Astrocyte (in vitro differentiated cells and primary cell): ENCODE data around the gene ROM1.

Source experiments
- CTCF ChIP-seq: IDR thresholded peaks from 2 replicates; pipeline ENCODE4 v1.5.1; 2011; ENCODE audit warnings: low read depth, mild to moderate bottlenecking, inconsistent platforms, low read length, moderate library complexity; ENCODE audit not compliant: insufficient read depth
- EZH2 ChIP-seq: IDR thresholded peaks from 2 replicates; pipeline ENCODE4 v1.6.1; 2012; ENCODE audit warnings: mild to moderate bottlenecking, low read length, inconsistent platforms; ENCODE audit not compliant: insufficient read depth

DNA sequence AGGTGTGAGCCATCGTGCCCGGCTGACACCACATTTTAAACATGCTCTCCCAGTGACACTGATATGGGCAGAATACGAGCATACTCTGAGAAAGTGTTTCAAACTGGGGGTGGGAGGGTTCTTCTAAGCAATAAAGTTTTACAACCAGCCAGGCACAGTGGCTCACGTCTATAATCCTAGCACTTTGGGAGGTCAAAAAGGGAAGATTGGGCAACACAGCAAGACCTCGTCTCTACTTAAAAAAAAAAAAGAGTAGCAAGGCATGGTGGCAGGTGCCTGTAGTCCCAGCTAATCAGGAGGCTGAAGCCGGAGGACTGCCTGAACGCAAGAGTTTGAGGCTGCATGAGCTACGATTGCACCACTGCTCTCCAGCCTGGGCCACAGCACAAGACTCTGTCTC, 31.2 kb downstream of the ROM1 start:
- TF ChIP-seq CTCF (no peak), EZH2 (no peak)
